ENCODE results near the gene BRPF1.

BRPF1 gene

GRCh38 chr3:9686703-9687102, 44.8 kb upstream of the BRPF1 start:
- Histone ChIP-seq H3K36me3 (ENCODE audit: insufficient read depth, low read length) (peaks cover 79% of the 10 kb centered on the region; the same call in 1 of the 2 replicates), H3K9me3 (ENCODE audit: insufficient read depth, low read depth, low read length) (no peaks in the 10 kb centered on the region), H3K4me1 (ENCODE audit: insufficient read depth, low read length, poor library complexity, severe bottlenecking) (peaks cover 15% of the 10 kb centered on the region), H3K79me2 (ENCODE audit: insufficient read depth, low read length) (no peaks in the 10 kb centered on the region), H3K27me3 (ENCODE audit: insufficient read depth, low read length, poor library complexity, severe bottlenecking) (no peaks in the 10 kb centered on the region), H3F3A (ENCODE audit: low read depth) (no peaks in the 10 kb centered on the region), H3K9ac (ENCODE audit: low read depth, low read length, poor library complexity, severe bottlenecking) (no peak overlapping the region), H2AFZ (ENCODE audit: low read length) (no peak overlapping the region), H3K4me2 (ENCODE audit: low read depth, low read length, poor library complexity, severe bottlenecking) (no peak overlapping the region), H4K20me1 (ENCODE audit: insufficient read depth, low read length, poor library complexity, severe bottlenecking) (no peaks in the 10 kb centered on the region), H3K4me3 (ENCODE audit: low read length, poor library complexity, severe bottlenecking) (no peak overlapping the region), H3K9me2 (replicated peaks; ENCODE audit: low read depth, low read length) (no peaks in the 10 kb centered on the region)
- TF ChIP-seq, protein P1, sequence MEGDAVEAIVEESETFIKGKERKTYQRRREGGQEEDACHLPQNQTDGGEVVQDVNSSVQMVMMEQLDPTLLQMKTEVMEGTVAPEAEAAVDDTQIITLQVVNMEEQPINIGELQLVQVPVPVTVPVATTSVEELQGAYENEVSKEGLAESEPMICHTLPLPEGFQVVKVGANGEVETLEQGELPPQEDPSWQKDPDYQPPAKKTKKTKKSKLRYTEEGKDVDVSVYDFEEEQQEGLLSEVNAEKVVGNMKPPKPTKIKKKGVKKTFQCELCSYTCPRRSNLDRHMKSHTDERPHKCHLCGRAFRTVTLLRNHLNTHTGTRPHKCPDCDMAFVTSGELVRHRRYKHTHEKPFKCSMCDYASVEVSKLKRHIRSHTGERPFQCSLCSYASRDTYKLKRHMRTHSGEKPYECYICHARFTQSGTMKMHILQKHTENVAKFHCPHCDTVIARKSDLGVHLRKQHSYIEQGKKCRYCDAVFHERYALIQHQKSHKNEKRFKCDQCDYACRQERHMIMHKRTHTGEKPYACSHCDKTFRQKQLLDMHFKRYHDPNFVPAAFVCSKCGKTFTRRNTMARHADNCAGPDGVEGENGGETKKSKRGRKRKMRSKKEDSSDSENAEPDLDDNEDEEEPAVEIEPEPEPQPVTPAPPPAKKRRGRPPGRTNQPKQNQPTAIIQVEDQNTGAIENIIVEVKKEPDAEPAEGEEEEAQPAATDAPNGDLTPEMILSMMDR (conservative IDR thresholded peaks at IDR 0.05; ENCODE audit: low read length), result no peak
- no peak for TF ChIP-seq EZH2phosphoT487 (IDR thresholded peaks at IDR 0.05; ENCODE audit: borderline replicate concordance)

- H3K4me2 ChIP-seq (ENCODE audit: low read depth, low read length, poor library complexity, severe bottlenecking), result no peak overlapping the region
- no peaks in the 10 kb centered on the region for H4K20me1 ChIP-seq (ENCODE audit: insufficient read depth, low read length, poor library complexity, severe bottlenecking)
- no peaks in the 10 kb centered on the region for H3K79me2 ChIP-seq (ENCODE audit: insufficient read depth, low read length)
- no peak overlapping the region for H3K9ac ChIP-seq (ENCODE audit: low read depth, low read length, poor library complexity, severe bottlenecking)
- H3K4me3 ChIP-seq (ENCODE audit: low read length, poor library complexity, severe bottlenecking), result no peak overlapping the region
- no peaks in the 10 kb centered on the region for H3K27me3 ChIP-seq (ENCODE audit: insufficient read depth, low read length, poor library complexity, severe bottlenecking)
- no peaks in the 10 kb centered on the region for H3K9me3 ChIP-seq (ENCODE audit: insufficient read depth, low read depth, low read length)
- no peak overlapping the region for H2AFZ ChIP-seq (ENCODE audit: low read length)
- no peaks in the 10 kb centered on the region for H3F3A ChIP-seq (ENCODE audit: low read depth)
- TF ChIP-seq, protein P1 (conservative IDR thresholded peaks at IDR 0.05; ENCODE audit: low read length), result no peak
- TF ChIP-seq EZH2phosphoT487 (IDR thresholded peaks at IDR 0.05; ENCODE audit: borderline replicate concordance), result no peak
- H3K4me1 ChIP-seq (ENCODE audit: insufficient read depth, low read length, poor library complexity, severe bottlenecking), result peaks cover 16% of the 10 kb centered on the region
- no peaks in the 10 kb centered on the region for H3K9me2 ChIP-seq (replicated peaks; ENCODE audit: low read depth, low read length)
- peaks cover 71% of the 10 kb centered on the region; the same call in 1 of the 2 replicates for H3K36me3 ChIP-seq (ENCODE audit: insufficient read depth, low read length)
Measured at GRCh38 chr3:9687514-9687913, 44.0 kb upstream of the BRPF1 start.

DNA sequence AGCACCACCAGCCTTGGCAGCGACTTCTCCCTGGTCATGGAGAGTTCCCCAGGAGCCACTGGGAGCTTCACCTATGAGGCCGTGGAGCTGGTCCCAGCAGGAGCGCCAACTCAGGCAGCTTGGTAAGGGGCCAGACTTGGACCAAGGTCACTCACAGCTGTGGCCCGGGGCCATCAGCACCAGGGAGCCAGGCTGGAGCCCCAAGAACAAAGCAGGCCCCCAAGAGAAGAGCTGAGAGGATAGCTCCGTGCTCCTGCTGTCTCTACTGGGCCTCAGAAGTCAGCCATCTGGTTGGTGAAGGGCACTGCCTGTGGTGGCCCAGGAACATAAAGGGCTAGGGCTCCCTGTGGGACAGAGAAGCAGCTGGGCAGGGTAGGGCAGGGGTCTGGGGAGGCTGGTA, 42.6 kb upstream of the BRPF1 start:
- Histone ChIP-seq H3K9me3 (ENCODE audit: insufficient read depth, low read depth, low read length) (no peaks in the 10 kb centered on the region), H3K9me2 (replicated peaks; ENCODE audit: low read depth, low read length) (no peaks in the 10 kb centered on the region), H3K79me2 (ENCODE audit: insufficient read depth, low read length) (no peaks in the 10 kb centered on the region), H3K27me3 (ENCODE audit: insufficient read depth, low read length, poor library complexity, severe bottlenecking) (no peaks in the 10 kb centered on the region), H3K9ac (ENCODE audit: low read depth, low read length, poor library complexity, severe bottlenecking) (no peak overlapping the region), H4K20me1 (ENCODE audit: insufficient read depth, low read length, poor library complexity, severe bottlenecking) (no peaks in the 10 kb centered on the region), H3K36me3 (ENCODE audit: insufficient read depth, low read length) (peaks cover 61% of the 10 kb centered on the region; the same call in 1 of the 2 replicates), H3K4me1 (ENCODE audit: insufficient read depth, low read length, poor library complexity, severe bottlenecking) (peaks cover 16% of the 10 kb centered on the region), H3K4me3 (ENCODE audit: low read length, poor library complexity, severe bottlenecking) (no peak overlapping the region), H2AFZ (ENCODE audit: low read length) (no peak overlapping the region), H3K4me2 (ENCODE audit: low read depth, low read length, poor library complexity, severe bottlenecking) (no peak overlapping the region), H3F3A (ENCODE audit: low read depth) (no peaks in the 10 kb centered on the region)
- TF ChIP-seq, protein P1 (conservative IDR thresholded peaks at IDR 0.05; ENCODE audit: low read length), result no peak

Data from Loucy (cell line).